ENCODE results near the gene ADGRV1. TPM values are rescaled to one million over a fixed set of nuclear protein-coding genes. Genes with fewer than 3 reads are reported as not detected.

The ADGRV1 gene
- total RNA-seq, 1 experiment from 2014 or later = 64.8 TPM

DNA sequence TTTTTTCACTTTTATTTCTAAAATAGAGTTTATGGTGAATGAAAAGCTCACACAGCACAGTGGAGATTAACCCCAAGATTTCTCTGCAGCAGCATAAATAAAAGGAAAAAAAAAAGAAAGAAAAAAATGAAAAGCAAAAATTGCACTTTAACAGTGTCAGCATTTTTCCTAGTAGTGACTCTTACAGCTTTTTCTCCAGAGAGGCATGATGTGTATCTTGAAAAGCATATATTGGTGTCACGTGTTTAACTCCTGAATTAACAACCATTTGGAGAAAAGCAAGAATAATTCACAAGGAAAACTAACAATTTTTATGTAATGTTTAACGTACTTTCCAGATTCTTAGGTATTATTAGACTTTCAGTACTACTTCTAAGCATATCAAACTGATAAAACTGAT, 67.9 kb downstream of the ADGRV1 start:
- Histone ChIP-seq H3K27ac (ENCODE audit: insufficient read length, low read depth, low read length) (no peak overlapping the region), H2BK12ac (ENCODE audit: insufficient read length, low read depth, low read length) (no peak overlapping the region), H3K79me1 (ENCODE audit: insufficient read depth, low read depth, low read length, poor library complexity, severe bottlenecking) (peaks cover 1% of the 10 kb centered on the region), H3K56ac (ENCODE audit: insufficient read length, low read depth, low read length) (no peak overlapping the region), H4K91ac (ENCODE audit: insufficient read length, low read depth, low read length) (no peak overlapping the region), H3K9me3 (ENCODE audit: control insufficient read depth, low read depth, low read length) (no peaks in the 10 kb centered on the region), H3K4me2 (ENCODE audit: insufficient read depth, insufficient read length, low read length) (no peak overlapping the region), H2BK5ac (ENCODE audit: insufficient read length, low read length) (no peak overlapping the region), H2AK5ac (ENCODE audit: insufficient read length, low read length) (no peak overlapping the region), H3K23ac (ENCODE audit: insufficient read length, low read depth, low read length) (no peak overlapping the region), H3K4ac (ENCODE audit: low read depth, low read length) (no peak overlapping the region), H3K79me2 (ENCODE audit: insufficient read depth, low read length) (no peaks in the 10 kb centered on the region), H3K27me3 (ENCODE audit: insufficient read depth, low read length) (no peaks in the 10 kb centered on the region), H2BK15ac (ENCODE audit: low read depth, low read length) (no peak overlapping the region), H2BK120ac (ENCODE audit: low read depth, low read length, poor library complexity, severe bottlenecking) (no peak overlapping the region), H3K9ac (ENCODE audit: extremely low read depth, insufficient read length, low read length) (no peak overlapping the region), H3K14ac (ENCODE audit: insufficient read depth, low read length) (no peak overlapping the region), H3K18ac (ENCODE audit: insufficient read length, low read depth, low read length) (no peak overlapping the region), H2AFZ (ENCODE audit: low read length) (no peak overlapping the region), H4K20me1 (ENCODE audit: control insufficient read depth, insufficient read depth, insufficient read length) (no peaks in the 10 kb centered on the region), H3K4me1 (ENCODE audit: insufficient read depth, low read length) (no peaks in the 10 kb centered on the region), H3K23me2 (ENCODE audit: insufficient read length, low read depth, low read length, poor library complexity, severe bottlenecking) (no peaks in the 10 kb centered on the region), H4K5ac (ENCODE audit: insufficient read length, low read depth, low read length) (no peak overlapping the region), H4K8ac (replicated peaks; ENCODE audit: insufficient read length, low read depth, low read length) (no peak overlapping the region), H2BK20ac (ENCODE audit: low read depth, low read length, poor library complexity, severe bottlenecking) (no peak overlapping the region), H3T11ph (ENCODE audit: low read length) (no peak overlapping the region)
- Mint-ChIP-seq H3K9me3 (no peaks in the 10 kb centered on the region), H3K4me1 (peaks cover 0 to under 1% of the 10 kb centered on the region in 2 experiments; a peak in 1 of 4 replicates), H3K36me3 (ENCODE audit: insufficient read depth in 1 of 3, low read depth in 3 of 3) (peaks cover 23 to 56% (median 55%) of the 10 kb centered on the region in 3 experiments), H3K4me3 (no peak overlapping the region), H3K27me3 (ENCODE audit: low read depth) (no peaks in the 10 kb centered on the region), H3K27ac (no peak overlapping the region)
- DNase-seq = no peak
- TF ChIP-seq, protein P1, sequence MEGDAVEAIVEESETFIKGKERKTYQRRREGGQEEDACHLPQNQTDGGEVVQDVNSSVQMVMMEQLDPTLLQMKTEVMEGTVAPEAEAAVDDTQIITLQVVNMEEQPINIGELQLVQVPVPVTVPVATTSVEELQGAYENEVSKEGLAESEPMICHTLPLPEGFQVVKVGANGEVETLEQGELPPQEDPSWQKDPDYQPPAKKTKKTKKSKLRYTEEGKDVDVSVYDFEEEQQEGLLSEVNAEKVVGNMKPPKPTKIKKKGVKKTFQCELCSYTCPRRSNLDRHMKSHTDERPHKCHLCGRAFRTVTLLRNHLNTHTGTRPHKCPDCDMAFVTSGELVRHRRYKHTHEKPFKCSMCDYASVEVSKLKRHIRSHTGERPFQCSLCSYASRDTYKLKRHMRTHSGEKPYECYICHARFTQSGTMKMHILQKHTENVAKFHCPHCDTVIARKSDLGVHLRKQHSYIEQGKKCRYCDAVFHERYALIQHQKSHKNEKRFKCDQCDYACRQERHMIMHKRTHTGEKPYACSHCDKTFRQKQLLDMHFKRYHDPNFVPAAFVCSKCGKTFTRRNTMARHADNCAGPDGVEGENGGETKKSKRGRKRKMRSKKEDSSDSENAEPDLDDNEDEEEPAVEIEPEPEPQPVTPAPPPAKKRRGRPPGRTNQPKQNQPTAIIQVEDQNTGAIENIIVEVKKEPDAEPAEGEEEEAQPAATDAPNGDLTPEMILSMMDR (conservative IDR thresholded peaks at IDR 0.05) = no peak
- WGBS (ENCODE audit: extremely low coverage, insufficient read length, low lambda C conversion rate) = no CpG with 5 or more reads among the region's 2 CpGs

Measured in H9 (cell line).